Measurements from ENCODE around the gene CTNND2.
A peak's percentile ranks its signal among the peaks of the same experiment; 100 is the strongest.

Gene CTNND2

DNA sequence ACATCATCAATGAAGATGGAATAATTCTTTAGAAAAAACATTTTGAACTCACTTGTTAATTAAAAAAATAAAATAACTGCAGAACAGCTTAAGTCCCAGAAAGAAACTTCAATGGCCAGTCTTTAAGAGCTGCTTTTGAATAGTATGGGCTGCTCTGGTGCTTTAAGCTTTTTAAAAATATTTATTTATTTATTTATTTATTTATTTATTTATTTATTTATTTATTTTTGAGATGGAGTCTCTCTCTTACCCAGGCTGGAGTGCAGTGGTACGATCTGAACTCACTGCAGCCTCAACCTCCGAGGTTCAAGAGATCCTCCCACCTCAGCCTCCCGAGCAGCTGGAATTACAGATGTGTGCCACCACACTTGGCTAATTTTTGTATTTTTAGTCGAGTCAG is 626.9 kb downstream of the CTNND2 start (continued):
- TF ChIP-seq, protein P1, sequence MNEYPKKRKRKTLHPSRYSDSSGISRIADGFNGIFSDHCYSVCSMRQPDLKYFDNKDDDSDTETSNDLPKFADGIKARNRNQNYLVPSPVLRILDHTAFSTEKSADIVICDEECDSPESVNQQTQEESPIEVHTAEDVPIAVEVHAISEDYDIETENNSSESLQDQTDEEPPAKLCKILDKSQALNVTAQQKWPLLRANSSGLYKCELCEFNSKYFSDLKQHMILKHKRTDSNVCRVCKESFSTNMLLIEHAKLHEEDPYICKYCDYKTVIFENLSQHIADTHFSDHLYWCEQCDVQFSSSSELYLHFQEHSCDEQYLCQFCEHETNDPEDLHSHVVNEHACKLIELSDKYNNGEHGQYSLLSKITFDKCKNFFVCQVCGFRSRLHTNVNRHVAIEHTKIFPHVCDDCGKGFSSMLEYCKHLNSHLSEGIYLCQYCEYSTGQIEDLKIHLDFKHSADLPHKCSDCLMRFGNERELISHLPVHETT (tag by site-specific recombination; IDR thresholded peaks at IDR 0.05), result no peak
- TF ChIP-seq ZFP41 (tag by site-specific recombination; IDR thresholded peaks at IDR 0.05; ENCODE audit: borderline replicate concordance) (no peak), ZNF677 (tag by site-specific recombination; IDR thresholded peaks at IDR 0.05) (no peak), ZNF544 (tag by site-specific recombination; IDR thresholded peaks at IDR 0.05) (no peak), BCL11B (tag by site-specific recombination; IDR thresholded peaks at IDR 0.05; ENCODE audit: low read depth) (no peak), ZFHX2 (tag by site-specific recombination; conservative IDR thresholded peaks at IDR 0.05) (no peak), ZNF146 (tag by site-specific recombination; IDR thresholded peaks at IDR 0.05) (no peak), ZNF157 (tag by site-specific recombination; IDR thresholded peaks at IDR 0.05) (no peak), PRDM1 (tag by site-specific recombination; IDR thresholded peaks at IDR 0.05) (no peak), ZNF391 (tag by site-specific recombination; IDR thresholded peaks at IDR 0.05; ENCODE audit: borderline replicate concordance, low read depth) (no peak), KLF8 (tag by site-specific recombination; IDR thresholded peaks at IDR 0.05) (no peak), ZNF140 (tag by site-specific recombination; IDR thresholded peaks at IDR 0.05) (peak; percentile 39; the same call in 1 of the 2 replicates), ZNF221 (tag by site-specific recombination; IDR thresholded peaks at IDR 0.05; ENCODE audit: borderline replicate concordance) (no peak), ZNF629 (tag by site-specific recombination; IDR thresholded peaks at IDR 0.05) (no peak), ZNF211 (tag by site-specific recombination; IDR thresholded peaks at IDR 0.05; ENCODE audit: low read depth) (no peak), ZNF174 (tag by site-specific recombination; IDR thresholded peaks at IDR 0.05) (no peak), WT1 (tag by site-specific recombination; IDR thresholded peaks at IDR 0.05) (no peak), ZNF529 (tag by site-specific recombination; IDR thresholded peaks at IDR 0.05; ENCODE audit: insufficient replicate concordance) (no peak), GLIS2 (tag by site-specific recombination; IDR thresholded peaks at IDR 0.05) (no peak), ZNF560 (tag by site-specific recombination; IDR thresholded peaks at IDR 0.05; ENCODE audit: borderline replicate concordance) (no peak), ZNF623 (tag by site-specific recombination; IDR thresholded peaks at IDR 0.05) (peak; percentile 40; the same call in 1 of the 2 replicates), ZNF24 (tag by site-specific recombination; IDR thresholded peaks at IDR 0.05) (no peak), HOXA7 (CRISPR knock-in tag; IDR thresholded peaks at IDR 0.05; ENCODE audit: borderline replicate concordance) (no peak)
- TF ChIP-seq, protein P2, sequence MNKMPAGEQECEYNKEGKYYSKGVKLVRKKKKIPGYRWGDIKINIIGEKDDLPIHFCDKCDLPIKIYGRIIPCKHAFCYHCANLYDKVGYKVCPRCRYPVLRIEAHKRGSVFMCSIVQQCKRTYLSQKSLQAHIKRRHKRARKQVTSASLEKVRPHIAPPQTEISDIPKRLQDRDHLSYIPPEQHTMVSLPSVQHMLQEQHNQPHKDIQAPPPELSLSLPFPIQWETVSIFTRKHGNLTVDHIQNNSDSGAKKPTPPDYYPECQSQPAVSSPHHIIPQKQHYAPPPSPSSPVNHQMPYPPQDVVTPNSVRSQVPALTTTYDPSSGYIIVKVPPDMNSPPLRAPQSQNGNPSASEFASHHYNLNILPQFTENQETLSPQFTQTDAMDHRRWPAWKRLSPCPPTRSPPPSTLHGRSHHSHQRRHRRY (tag by site-specific recombination; IDR thresholded peaks at IDR 0.05), result no peak
- TF ChIP-seq, protein P3, sequence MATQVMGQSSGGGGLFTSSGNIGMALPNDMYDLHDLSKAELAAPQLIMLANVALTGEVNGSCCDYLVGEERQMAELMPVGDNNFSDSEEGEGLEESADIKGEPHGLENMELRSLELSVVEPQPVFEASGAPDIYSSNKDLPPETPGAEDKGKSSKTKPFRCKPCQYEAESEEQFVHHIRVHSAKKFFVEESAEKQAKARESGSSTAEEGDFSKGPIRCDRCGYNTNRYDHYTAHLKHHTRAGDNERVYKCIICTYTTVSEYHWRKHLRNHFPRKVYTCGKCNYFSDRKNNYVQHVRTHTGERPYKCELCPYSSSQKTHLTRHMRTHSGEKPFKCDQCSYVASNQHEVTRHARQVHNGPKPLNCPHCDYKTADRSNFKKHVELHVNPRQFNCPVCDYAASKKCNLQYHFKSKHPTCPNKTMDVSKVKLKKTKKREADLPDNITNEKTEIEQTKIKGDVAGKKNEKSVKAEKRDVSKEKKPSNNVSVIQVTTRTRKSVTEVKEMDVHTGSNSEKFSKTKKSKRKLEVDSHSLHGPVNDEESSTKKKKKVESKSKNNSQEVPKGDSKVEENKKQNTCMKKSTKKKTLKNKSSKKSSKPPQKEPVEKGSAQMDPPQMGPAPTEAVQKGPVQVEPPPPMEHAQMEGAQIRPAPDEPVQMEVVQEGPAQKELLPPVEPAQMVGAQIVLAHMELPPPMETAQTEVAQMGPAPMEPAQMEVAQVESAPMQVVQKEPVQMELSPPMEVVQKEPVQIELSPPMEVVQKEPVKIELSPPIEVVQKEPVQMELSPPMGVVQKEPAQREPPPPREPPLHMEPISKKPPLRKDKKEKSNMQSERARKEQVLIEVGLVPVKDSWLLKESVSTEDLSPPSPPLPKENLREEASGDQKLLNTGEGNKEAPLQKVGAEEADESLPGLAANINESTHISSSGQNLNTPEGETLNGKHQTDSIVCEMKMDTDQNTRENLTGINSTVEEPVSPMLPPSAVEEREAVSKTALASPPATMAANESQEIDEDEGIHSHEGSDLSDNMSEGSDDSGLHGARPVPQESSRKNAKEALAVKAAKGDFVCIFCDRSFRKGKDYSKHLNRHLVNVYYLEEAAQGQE (tag by site-specific recombination; IDR thresholded peaks at IDR 0.05), result peak; percentile 49; the same call in 1 of the 2 replicates
- TF ChIP-seq, protein P4, sequence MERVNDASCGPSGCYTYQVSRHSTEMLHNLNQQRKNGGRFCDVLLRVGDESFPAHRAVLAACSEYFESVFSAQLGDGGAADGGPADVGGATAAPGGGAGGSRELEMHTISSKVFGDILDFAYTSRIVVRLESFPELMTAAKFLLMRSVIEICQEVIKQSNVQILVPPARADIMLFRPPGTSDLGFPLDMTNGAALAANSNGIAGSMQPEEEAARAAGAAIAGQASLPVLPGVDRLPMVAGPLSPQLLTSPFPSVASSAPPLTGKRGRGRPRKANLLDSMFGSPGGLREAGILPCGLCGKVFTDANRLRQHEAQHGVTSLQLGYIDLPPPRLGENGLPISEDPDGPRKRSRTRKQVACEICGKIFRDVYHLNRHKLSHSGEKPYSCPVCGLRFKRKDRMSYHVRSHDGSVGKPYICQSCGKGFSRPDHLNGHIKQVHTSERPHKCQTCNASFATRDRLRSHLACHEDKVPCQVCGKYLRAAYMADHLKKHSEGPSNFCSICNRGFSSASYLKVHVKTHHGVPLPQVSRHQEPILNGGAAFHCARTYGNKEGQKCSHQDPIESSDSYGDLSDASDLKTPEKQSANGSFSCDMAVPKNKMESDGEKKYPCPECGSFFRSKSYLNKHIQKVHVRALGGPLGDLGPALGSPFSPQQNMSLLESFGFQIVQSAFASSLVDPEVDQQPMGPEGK (tag by site-specific recombination; IDR thresholded peaks at IDR 0.05), result no peak
- TF ChIP-seq, protein P5, sequence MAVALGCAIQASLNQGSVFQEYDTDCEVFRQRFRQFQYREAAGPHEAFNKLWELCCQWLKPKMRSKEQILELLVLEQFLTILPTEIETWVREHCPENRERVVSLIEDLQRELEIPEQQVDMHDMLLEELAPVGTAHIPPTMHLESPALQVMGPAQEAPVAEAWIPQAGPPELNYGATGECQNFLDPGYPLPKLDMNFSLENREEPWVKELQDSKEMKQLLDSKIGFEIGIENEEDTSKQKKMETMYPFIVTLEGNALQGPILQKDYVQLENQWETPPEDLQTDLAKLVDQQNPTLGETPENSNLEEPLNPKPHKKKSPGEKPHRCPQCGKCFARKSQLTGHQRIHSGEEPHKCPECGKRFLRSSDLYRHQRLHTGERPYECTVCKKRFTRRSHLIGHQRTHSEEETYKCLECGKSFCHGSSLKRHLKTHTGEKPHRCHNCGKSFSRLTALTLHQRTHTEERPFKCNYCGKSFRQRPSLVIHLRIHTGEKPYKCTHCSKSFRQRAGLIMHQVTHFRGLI (tag by site-specific recombination; IDR thresholded peaks at IDR 0.05), result no peak
- TF ChIP-seq, protein P6, sequence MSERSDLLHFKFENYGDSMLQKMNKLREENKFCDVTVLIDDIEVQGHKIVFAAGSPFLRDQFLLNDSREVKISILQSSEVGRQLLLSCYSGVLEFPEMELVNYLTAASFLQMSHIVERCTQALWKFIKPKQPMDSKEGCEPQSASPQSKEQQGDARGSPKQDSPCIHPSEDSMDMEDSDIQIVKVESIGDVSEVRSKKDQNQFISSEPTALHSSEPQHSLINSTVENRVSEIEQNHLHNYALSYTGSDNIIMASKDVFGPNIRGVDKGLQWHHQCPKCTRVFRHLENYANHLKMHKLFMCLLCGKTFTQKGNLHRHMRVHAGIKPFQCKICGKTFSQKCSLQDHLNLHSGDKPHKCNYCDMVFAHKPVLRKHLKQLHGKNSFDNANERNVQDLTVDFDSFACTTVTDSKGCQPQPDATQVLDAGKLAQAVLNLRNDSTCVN (tag by site-specific recombination; optimal IDR thresholded peaks at IDR 0.05), result no peak
